Hepatocyte (in vitro differentiated cells): ENCODE results near the gene MOV10L1.

Experiments
- CTCF ChIP-seq: fragments of 200-600 bp; sonication (generic); IDR thresholded peaks from 2 replicates; pipeline ENCODE4 v1.5.1; 2016; ENCODE audit warnings: antibody characterized with exemption, mild to moderate bottlenecking; ENCODE audit not compliant: poor library complexity
- EZH2 ChIP-seq: fragments of 200-600 bp; sonication (generic); IDR thresholded peaks from 2 replicates; pipeline ENCODE4 v1.6.1; 2016; ENCODE audit warnings: antibody characterized with exemption, mild to moderate bottlenecking, borderline replicate concordance

- TF ChIP-seq CTCF, result no peak
- TF ChIP-seq EZH2, result no peak
These were observed 82.2 kb downstream of the MOV10L1 start for GRCh38 chr22:50171965-50172421.
